NCI-H2029 (cell line): ENCODE data around the gene FIBCD1.

ENCODE experiments used
- DNase-seq: peaks from one replicate; lab custom pipeline; 2025; lab: John Stamatoyannopoulos, UW

The FIBCD1 gene

GRCh38 chr9:130935648-130936271, 3.3 kb downstream of the FIBCD1 start:
- no peak for DNase-seq

- no peak for DNase-seq
These were observed 4.1 kb downstream of the FIBCD1 start for GRCh38 chr9:130934702-130935647.

- DNase-seq = no peak
These were observed 4.8 kb downstream of the FIBCD1 start for GRCh38 chr9:130934246-130934645.

GRCh38 chr9:130933114-130934046, 5.7 kb downstream of the FIBCD1 start:
- DNase-seq = no peak

- DNase-seq = no peak
These were observed 6.6 kb downstream of the FIBCD1 start for GRCh38 chr9:130932255-130933079.

GRCh38 chr9:130931508-130932254, 7.4 kb downstream of the FIBCD1 start:
- DNase-seq = no peak

- DNase-seq = no peak
These were observed 8.2 kb downstream of the FIBCD1 start for GRCh38 chr9:130930804-130931349.

- no peak for DNase-seq
These were observed 8.8 kb downstream of the FIBCD1 start for GRCh38 chr9:130930132-130930803.

- DNase-seq = no peak
These were observed 9.4 kb downstream of the FIBCD1 start for GRCh38 chr9:130929571-130930038.

GRCh38 chr9:130927995-130928900, 10.8 kb downstream of the FIBCD1 start:
- DNase-seq = peak; percentile 38

- DNase-seq = no peak
These were observed 11.7 kb downstream of the FIBCD1 start for GRCh38 chr9:130927338-130927737.

- DNase-seq = no peak
These were observed 13.9 kb downstream of the FIBCD1 start for GRCh38 chr9:130925050-130925678.

- DNase-seq = no peak
These were observed 14.6 kb downstream of the FIBCD1 start for GRCh38 chr9:130924448-130924788.

GRCh38 chr9:130923611-130924447, 15.2 kb downstream of the FIBCD1 start:
- no peak for DNase-seq

- no peak for DNase-seq
These were observed 16.0 kb downstream of the FIBCD1 start for GRCh38 chr9:130922893-130923610.
